Right kidney (tissue), 1 donor: ENCODE results near the gene TEAD4.
A peak's percentile ranks its signal among the peaks of the same experiment; 100 is the strongest.

Experiments used
- DNase-seq: peaks from one replicate; pipeline ENCODE4 v3.0.0-alpha.2; 2016

Gene TEAD4

GRCh38 chr12:2959505-2960389 is 550 bp downstream of the TEAD4 start:
- peak; percentile 86 for DNase-seq

- DNase-seq, result peak; percentile 56
Measured at GRCh38 chr12:2960390-2960956, 1.3 kb downstream of the TEAD4 start.

- no peak for DNase-seq
Measured at GRCh38 chr12:2960996-2961616, 1.9 kb downstream of the TEAD4 start.

- no peak for DNase-seq
Measured at GRCh38 chr12:2961705-2962104, 2.5 kb downstream of the TEAD4 start.

GRCh38 chr12:2963154-2963759 is 4.1 kb downstream of the TEAD4 start:
- DNase-seq, result peak; percentile 42

- no peak for DNase-seq
Measured at GRCh38 chr12:2963760-2964292, 4.6 kb downstream of the TEAD4 start.

GRCh38 chr12:2967651-2968050 is 8.5 kb downstream of the TEAD4 start:
- no peak for DNase-seq

- no peak for DNase-seq
Measured at GRCh38 chr12:2970744-2971143, 11.5 kb downstream of the TEAD4 start.

- no peak for DNase-seq
Measured at GRCh38 chr12:2973566-2973965, 14.4 kb downstream of the TEAD4 start.

GRCh38 chr12:2974560-2974971 is 15.4 kb downstream of the TEAD4 start:
- DNase-seq, result no peak

GRCh38 chr12:2976581-2976996 is 17.4 kb downstream of the TEAD4 start:
- no peak for DNase-seq

- no peak for DNase-seq
Measured at GRCh38 chr12:2977776-2978175, 18.6 kb downstream of the TEAD4 start.

GRCh38 chr12:2979806-2980205 is 20.6 kb downstream of the TEAD4 start:
- no peak for DNase-seq

- no peak for DNase-seq
Measured at GRCh38 chr12:2980630-2981029, 21.4 kb downstream of the TEAD4 start.

GRCh38 chr12:2982361-2982760 is 23.2 kb downstream of the TEAD4 start:
- DNase-seq, result no peak

- DNase-seq, result no peak
Measured at GRCh38 chr12:2984249-2984648, 25.1 kb downstream of the TEAD4 start.

GRCh38 chr12:2984698-2985097 is 25.5 kb downstream of the TEAD4 start:
- DNase-seq, result no peak

GRCh38 chr12:2986876-2987275 is 27.7 kb downstream of the TEAD4 start:
- no peak for DNase-seq

GRCh38 chr12:2988494-2988893 is 29.3 kb downstream of the TEAD4 start:
- DNase-seq, result no peak

GRCh38 chr12:2992724-2993123 is 33.5 kb downstream of the TEAD4 start:
- DNase-seq, result no peak

GRCh38 chr12:2997989-2998670 is 38.9 kb downstream of the TEAD4 start:
- no peak for DNase-seq

- DNase-seq, result peak; percentile 41
Measured at GRCh38 chr12:2998789-2999264, 39.6 kb downstream of the TEAD4 start.
